ENCODE measurements around the gene DNAJC1. TPM values are rescaled to one million over a fixed set of nuclear protein-coding genes. Genes with fewer than 3 reads are reported as not detected.

DNAJC1 gene
- total and polyA plus RNA-seq, 4 donors: 15.2 to 30.4 (median 22.7) TPM

DNA sequence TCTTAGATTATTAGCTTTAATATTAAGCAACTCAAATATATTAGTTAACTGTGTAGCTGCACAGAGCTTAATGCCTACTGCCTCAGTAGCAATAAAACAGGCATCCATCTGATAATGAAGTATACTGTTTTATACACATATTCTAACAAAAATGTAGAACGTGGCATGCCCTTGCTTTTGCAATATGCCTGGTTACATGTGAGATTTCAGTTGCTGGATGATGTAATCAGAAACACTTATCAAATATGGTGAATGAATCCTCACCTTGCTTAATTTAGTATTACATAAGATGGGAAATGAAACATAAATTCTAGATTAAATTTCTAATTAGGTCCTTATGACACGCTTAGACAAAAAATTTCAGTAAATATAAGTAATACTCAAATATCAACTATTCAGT is 8.0 kb downstream of the DNAJC1 start:
- ATAC-seq (ENCODE audit: low FRiP score) (no peak), DNase-seq (no peak)
- Histone ChIP-seq H3K27me3 (ENCODE audit: control insufficient read depth in 1 of 2, insufficient read depth in 2 of 2, low read length in 1 of 2) (no peaks in the 10 kb centered on the region), H3K4me3 (ENCODE audit: low read length in 2 of 2) (no peak overlapping the region), H3K9me3 (ENCODE audit: control insufficient read depth, low read length) (no peaks in the 10 kb centered on the region), H3K27ac (ENCODE audit: low read depth in 1 of 2, low read length in 2 of 2) (no peak overlapping the region), H3K36me3 (ENCODE audit: control insufficient read depth in 1 of 2, insufficient read depth in 2 of 2, low read length in 1 of 2) (no peaks in the 10 kb centered on the region), H3K4me1 (ENCODE audit: control insufficient read depth in 1 of 2, insufficient read depth in 2 of 2, low read length in 2 of 2) (no peaks in the 10 kb centered on the region)
- intact Hi-C loops (cut with DNase I): no loop called here
- WGBS, 2 donors: 62 to 71% methylated on average over 2 of the region's 2 CpGs

DNA sequence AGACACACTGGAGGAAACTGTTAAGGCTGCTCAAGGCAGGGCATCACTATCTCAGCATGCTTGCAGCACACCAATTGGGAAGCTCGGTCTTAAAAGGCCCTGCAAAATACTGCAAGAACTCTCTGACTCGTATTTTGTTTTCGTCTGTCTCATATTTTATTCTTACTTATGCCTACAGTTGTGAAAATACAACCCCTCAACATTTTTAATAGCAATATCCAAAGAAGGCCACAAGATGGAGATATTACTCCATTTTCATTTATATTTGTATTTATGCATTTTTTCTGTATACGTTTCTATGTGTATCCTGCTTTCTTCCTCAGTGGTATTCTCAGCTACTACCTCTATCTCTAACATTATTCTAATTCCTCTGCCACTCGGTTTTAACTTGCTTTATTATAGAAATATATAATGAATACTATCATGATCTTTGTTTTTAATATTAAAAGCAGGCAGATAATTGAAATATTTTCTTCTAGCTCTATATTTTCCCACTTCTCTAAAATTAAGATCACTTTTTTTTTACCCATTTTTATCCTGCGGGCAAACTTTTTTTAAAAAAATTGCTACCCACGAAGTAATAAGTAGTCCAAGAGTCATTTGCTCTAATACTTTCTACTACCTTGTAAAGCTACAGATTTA is 10.0 kb downstream of the DNAJC1 start:
- H3K27me3 ChIP-seq (ENCODE audit: control insufficient read depth in 1 of 2, insufficient read depth in 2 of 2, low read length in 1 of 2): no peaks in the 10 kb centered on the region
- no peaks in the 10 kb centered on the region for H3K36me3 ChIP-seq (ENCODE audit: control insufficient read depth in 1 of 2, insufficient read depth in 2 of 2, low read length in 1 of 2)
- H3K27ac ChIP-seq (ENCODE audit: low read depth in 1 of 2, low read length in 2 of 2): no peak overlapping the region
- no peak overlapping the region for H3K4me3 ChIP-seq (ENCODE audit: low read length in 2 of 2)
- DNase-seq: no peak
- 59 to 63% methylated on average over 7 of the region's 7 CpGs for WGBS, 2 donors
- no peaks in the 10 kb centered on the region for H3K9me3 ChIP-seq (ENCODE audit: control insufficient read depth, low read length)
- intact Hi-C loops (cut with DNase I): no loop called here
- ATAC-seq (ENCODE audit: low FRiP score): no peak
- H3K4me1 ChIP-seq (ENCODE audit: control insufficient read depth in 1 of 2, insufficient read depth in 2 of 2, low read length in 2 of 2): no peaks in the 10 kb centered on the region

DNA sequence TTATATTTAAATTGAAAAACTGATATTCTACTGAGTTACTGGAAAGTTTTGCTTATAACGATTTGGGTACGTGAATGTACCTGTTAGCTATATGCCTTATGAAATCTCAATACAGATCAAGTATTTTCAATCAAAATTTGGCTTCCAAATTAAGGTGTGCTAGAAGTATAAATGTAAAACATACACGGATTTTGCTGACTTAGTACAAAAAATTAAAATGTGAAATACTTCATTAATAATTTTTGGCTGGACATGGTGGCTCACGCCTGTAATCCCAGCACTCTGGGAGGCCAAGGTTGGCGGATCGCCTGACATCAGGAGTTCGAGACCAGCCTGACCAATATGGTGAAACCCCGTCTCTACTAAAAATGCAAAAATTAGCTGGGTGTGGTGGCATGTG is 11.7 kb downstream of the DNAJC1 start:
- no peaks in the 10 kb centered on the region for H3K4me1 ChIP-seq (ENCODE audit: control insufficient read depth in 1 of 2, insufficient read depth in 2 of 2, low read length in 2 of 2)
- no peaks in the 10 kb centered on the region for H3K9me3 ChIP-seq (ENCODE audit: control insufficient read depth, low read length)
- intact Hi-C loops (cut with DNase I): no loop called here
- DNase-seq (no peak), ATAC-seq (ENCODE audit: low FRiP score) (no peak)
- H3K36me3 ChIP-seq (ENCODE audit: control insufficient read depth in 1 of 2, insufficient read depth in 2 of 2, low read length in 1 of 2): no peaks in the 10 kb centered on the region
- WGBS, 2 donors: 94 to 97% methylated on average over 8 of the region's 8 CpGs
- no peak overlapping the region for H3K27ac ChIP-seq (ENCODE audit: low read depth in 1 of 2, low read length in 2 of 2)
- no peaks in the 10 kb centered on the region for H3K27me3 ChIP-seq (ENCODE audit: control insufficient read depth in 1 of 2, insufficient read depth in 2 of 2, low read length in 1 of 2)
- no peak overlapping the region for H3K4me3 ChIP-seq (ENCODE audit: low read length in 2 of 2)

DNA sequence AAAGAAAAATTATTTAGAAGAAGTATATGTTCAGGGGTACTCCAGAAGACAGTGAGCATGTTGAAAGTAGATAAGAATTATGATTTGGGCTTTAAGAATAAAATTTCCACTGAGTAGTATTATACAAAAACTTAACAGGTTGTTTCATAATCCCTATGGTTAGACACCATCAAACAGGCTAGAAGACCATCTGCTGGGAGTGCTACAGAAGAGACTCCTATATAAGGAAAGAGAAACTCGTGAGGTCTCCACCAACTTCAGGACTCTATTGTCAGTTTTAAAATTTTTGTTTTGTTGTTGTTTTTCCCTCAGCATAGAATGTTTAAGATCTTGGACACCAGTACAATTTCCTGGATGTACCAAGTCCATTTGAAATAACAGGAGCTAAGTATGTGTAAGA is 13.1 kb downstream of the DNAJC1 start:
- Histone ChIP-seq H3K9me3 (ENCODE audit: control insufficient read depth, low read length) (no peaks in the 10 kb centered on the region), H3K36me3 (ENCODE audit: control insufficient read depth in 1 of 2, insufficient read depth in 2 of 2, low read length in 1 of 2) (no peaks in the 10 kb centered on the region), H3K4me3 (ENCODE audit: low read length in 2 of 2) (no peak overlapping the region), H3K27me3 (ENCODE audit: control insufficient read depth in 1 of 2, insufficient read depth in 2 of 2, low read length in 1 of 2) (no peaks in the 10 kb centered on the region), H3K4me1 (ENCODE audit: control insufficient read depth in 1 of 2, insufficient read depth in 2 of 2, low read length in 2 of 2) (no peaks in the 10 kb centered on the region), H3K27ac (ENCODE audit: low read depth in 1 of 2, low read length in 2 of 2) (no peak overlapping the region)
- DNase-seq: no peak
- 79 to 80% methylated on average over 1 of the region's 1 CpG for WGBS, 2 donors
- ATAC-seq (ENCODE audit: low FRiP score): no peak
- intact Hi-C loops (cut with DNase I): no loop called here

DNA sequence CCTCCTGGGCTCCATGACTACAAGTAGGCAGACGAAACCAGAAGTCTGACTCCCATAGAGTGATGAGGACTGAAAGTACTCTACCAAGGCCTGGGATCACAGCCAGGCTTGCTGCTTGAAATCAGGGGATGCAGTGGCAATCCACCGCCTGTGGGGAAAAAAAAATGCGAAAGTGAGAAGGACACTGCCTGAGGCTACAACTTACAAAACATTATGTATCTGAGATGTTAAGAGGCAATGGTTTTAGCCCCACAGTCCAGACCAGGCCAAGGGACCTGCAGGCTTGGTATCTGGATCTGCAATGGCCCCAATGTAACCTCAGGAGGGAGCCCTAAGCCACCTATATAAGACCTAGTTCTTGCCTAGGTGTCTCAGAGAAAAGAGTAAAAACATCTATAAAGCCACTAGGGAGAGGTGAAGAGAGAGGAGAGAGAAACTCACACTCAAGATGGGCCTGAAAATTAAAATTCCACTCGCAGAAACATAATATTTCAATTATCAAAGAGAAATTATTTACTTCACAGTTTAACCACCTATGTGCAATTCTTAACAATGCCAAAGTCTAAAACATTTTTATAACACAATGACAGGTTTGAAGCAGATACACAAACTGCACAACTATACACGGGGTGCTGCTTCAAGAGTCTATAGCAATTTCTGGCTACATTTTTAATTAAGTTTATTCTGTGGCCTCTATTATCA is 13.9 kb downstream of the DNAJC1 start:
- WGBS, 2 donors: 41 to 48% methylated on average over 5 of the region's 5 CpGs
- H3K27me3 ChIP-seq (ENCODE audit: control insufficient read depth in 1 of 2, insufficient read depth in 2 of 2, low read length in 1 of 2): no peaks in the 10 kb centered on the region
- H3K9me3 ChIP-seq (ENCODE audit: control insufficient read depth, low read length): no peaks in the 10 kb centered on the region
- H3K4me1 ChIP-seq (ENCODE audit: control insufficient read depth in 1 of 2, insufficient read depth in 2 of 2, low read length in 2 of 2): no peaks in the 10 kb centered on the region
- intact Hi-C loops (cut with DNase I): no loop called here
- H3K27ac ChIP-seq (ENCODE audit: low read depth in 1 of 2, low read length in 2 of 2): no peak overlapping the region
- DNase-seq (peak in 1 of 2 donors; percentile 55), ATAC-seq (ENCODE audit: low FRiP score) (peak; percentile 63)
- no peaks in the 10 kb centered on the region for H3K36me3 ChIP-seq (ENCODE audit: control insufficient read depth in 1 of 2, insufficient read depth in 2 of 2, low read length in 1 of 2)
- H3K4me3 ChIP-seq (ENCODE audit: low read length in 2 of 2): no peak overlapping the region

DNA sequence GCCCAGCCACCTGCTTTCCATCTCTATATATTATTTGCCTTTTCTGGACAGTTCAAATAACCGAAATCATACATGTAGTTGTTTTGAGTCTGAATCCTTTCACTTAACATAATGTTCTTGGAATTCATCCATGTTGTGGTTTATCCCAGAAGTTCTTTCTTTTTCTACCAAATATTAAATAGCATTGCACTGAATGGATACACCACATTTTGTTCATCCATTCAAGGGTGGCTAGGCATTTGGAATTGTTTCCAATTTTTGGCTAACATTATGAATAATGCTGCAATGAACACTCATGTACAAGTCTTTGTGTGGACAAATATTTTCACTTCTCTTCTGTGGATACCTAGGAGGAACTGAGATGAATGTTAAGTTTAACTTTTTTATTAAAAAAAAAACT is 18.0 kb downstream of the DNAJC1 start:
- DNase-seq (no peak), ATAC-seq (ENCODE audit: low FRiP score) (no peak)
- Histone ChIP-seq H3K27ac (ENCODE audit: low read depth in 1 of 2, low read length in 2 of 2) (no peak overlapping the region), H3K4me3 (ENCODE audit: low read length in 2 of 2) (no peak overlapping the region), H3K36me3 (ENCODE audit: control insufficient read depth in 1 of 2, insufficient read depth in 2 of 2, low read length in 1 of 2) (no peaks in the 10 kb centered on the region), H3K9me3 (ENCODE audit: control insufficient read depth, low read length) (no peaks in the 10 kb centered on the region), H3K27me3 (ENCODE audit: control insufficient read depth in 1 of 2, insufficient read depth in 2 of 2, low read length in 1 of 2) (no peaks in the 10 kb centered on the region), H3K4me1 (ENCODE audit: control insufficient read depth in 1 of 2, insufficient read depth in 2 of 2, low read length in 2 of 2) (no peaks in the 10 kb centered on the region)
- 84 to 86% methylated on average over 1 of the region's 1 CpG for WGBS, 2 donors
- intact Hi-C loops (cut with DNase I): no loop called here

DNA sequence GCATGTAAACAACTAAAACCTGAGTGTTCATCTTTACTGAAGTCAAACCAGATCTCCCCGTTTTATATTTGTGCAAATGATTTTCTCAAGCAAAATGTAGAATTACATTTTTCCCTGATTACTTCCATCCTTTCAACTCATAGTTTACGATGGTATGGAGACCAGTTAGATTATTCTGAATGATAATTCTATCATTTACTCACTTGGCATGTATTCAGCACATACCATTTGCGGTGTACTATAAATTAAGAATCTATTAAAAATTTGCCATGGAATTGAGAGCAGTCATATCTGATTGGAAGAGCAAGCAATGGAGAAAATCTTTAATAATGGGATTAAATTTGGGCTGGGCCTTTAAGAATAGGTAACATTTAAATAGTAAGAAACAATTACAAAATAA is 22.4 kb downstream of the DNAJC1 start:
- Histone ChIP-seq H3K4me3 (ENCODE audit: low read length in 2 of 2) (no peak overlapping the region), H3K27me3 (ENCODE audit: control insufficient read depth in 1 of 2, insufficient read depth in 2 of 2, low read length in 1 of 2) (no peaks in the 10 kb centered on the region), H3K4me1 (ENCODE audit: control insufficient read depth in 1 of 2, insufficient read depth in 2 of 2, low read length in 2 of 2) (peaks cover 0 to 4% of the 10 kb centered on the region in 2 donors), H3K9me3 (ENCODE audit: control insufficient read depth, low read length) (no peaks in the 10 kb centered on the region), H3K27ac (ENCODE audit: low read depth in 1 of 2, low read length in 2 of 2) (no peak overlapping the region), H3K36me3 (ENCODE audit: control insufficient read depth in 1 of 2, insufficient read depth in 2 of 2, low read length in 1 of 2) (no peaks in the 10 kb centered on the region)
- intact Hi-C loops (cut with DNase I): no loop called here
- no peak for DNase-seq
- no peak for ATAC-seq (ENCODE audit: low FRiP score)
- WGBS, 2 donors: 91 to 95% methylated on average over 3 of the region's 3 CpGs

DNA sequence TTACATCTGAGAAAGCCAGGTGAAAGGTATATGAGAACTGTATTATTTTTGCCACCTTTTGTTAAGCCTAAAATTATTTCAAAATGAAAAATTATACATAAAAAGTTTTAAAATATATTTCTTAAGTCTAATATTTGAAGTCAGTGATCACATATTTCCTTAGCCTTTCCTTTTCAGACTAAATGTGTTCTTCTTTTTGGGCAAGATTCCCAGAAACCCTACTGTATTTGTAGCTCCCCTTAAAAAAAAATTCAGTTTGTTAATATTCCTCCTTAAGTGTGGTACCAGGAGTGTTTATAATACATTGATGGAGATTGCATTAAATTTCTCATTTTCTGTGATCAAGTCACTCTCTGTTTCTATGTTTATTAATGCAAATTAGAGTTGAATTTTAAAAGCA is 22.8 kb downstream of the DNAJC1 start:
- intact Hi-C loops (cut with DNase I): no loop called here
- ATAC-seq (ENCODE audit: low FRiP score): no peak
- H3K27me3 ChIP-seq (ENCODE audit: control insufficient read depth in 1 of 2, insufficient read depth in 2 of 2, low read length in 1 of 2): no peaks in the 10 kb centered on the region

DNA sequence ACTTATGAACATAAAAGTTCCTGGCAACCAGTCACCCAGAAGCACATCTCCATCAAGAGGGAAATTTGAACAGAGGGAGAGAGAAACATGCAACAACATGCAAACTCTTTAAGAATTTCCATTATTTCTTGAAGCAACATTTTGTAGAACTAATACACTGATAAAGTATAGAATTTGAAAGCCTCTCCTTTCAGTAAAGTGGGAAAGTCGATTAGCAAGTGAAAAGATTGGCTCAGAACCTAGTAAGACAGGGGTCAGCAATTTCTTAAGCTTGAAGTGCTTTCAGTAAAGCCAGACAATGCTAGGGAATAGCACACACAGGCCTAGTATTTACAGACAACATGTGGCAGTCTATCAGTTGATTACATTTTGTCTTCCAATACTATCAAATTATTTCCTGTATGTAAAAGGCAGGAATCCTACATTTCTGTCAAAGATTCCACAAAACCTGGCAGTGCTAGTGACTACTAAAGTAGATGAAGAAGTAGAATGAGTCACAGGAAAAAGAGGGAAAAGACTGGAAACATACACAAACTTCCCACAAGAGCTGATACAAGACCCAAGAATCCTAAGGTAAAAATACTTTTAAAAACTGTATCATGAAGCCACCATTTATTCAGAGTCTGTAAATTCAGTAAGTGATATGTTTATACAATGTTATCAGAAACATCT is 25.2 kb downstream of the DNAJC1 start:
- H3K9me3 ChIP-seq (ENCODE audit: control insufficient read depth, low read length): no peaks in the 10 kb centered on the region
- no peak overlapping the region for H3K27ac ChIP-seq (ENCODE audit: low read depth in 1 of 2, low read length in 2 of 2)
- no peaks in the 10 kb centered on the region for H3K27me3 ChIP-seq (ENCODE audit: control insufficient read depth in 1 of 2, insufficient read depth in 2 of 2, low read length in 1 of 2)
- H3K36me3 ChIP-seq (ENCODE audit: control insufficient read depth in 1 of 2, insufficient read depth in 2 of 2, low read length in 1 of 2): no peaks in the 10 kb centered on the region
- DNase-seq (no peak), ATAC-seq (ENCODE audit: low FRiP score) (no peak)
- intact Hi-C loops (cut with DNase I): no loop called here
- WGBS, 2 donors: 22 to 23% methylated on average over 1 of the region's 1 CpG
- H3K4me1 ChIP-seq (ENCODE audit: control insufficient read depth in 1 of 2, insufficient read depth in 2 of 2, low read length in 2 of 2): peaks cover 0 to 4% of the 10 kb centered on the region in 2 donors
- no peak overlapping the region for H3K4me3 ChIP-seq (ENCODE audit: low read length in 2 of 2)

More for the DNA sequence above, 22.8 kb downstream of the DNAJC1 start:
- no peaks in the 10 kb centered on the region for H3K36me3 ChIP-seq (ENCODE audit: control insufficient read depth in 1 of 2, insufficient read depth in 2 of 2, low read length in 1 of 2)
- H3K4me1 ChIP-seq (ENCODE audit: control insufficient read depth in 1 of 2, insufficient read depth in 2 of 2, low read length in 2 of 2): peaks cover 0 to 4% of the 10 kb centered on the region in 2 donors
- H3K4me3 ChIP-seq (ENCODE audit: low read length in 2 of 2): no peak overlapping the region
- H3K27ac ChIP-seq (ENCODE audit: low read depth in 1 of 2, low read length in 2 of 2): no peak overlapping the region
- no peaks in the 10 kb centered on the region for H3K9me3 ChIP-seq (ENCODE audit: control insufficient read depth, low read length)
- no peak for DNase-seq
